H1 (cell line): Measurements from ENCODE around the gene CDC45. TPM values are rescaled to one million over a fixed set of nuclear protein-coding genes. Genes with fewer than 3 reads are reported as not detected.

Experiments
- CTCF ChIA-PET: fragments of 300-600 bp; sonication (Branson Sonifier 250); formaldehyde crosslinking; loops from one replicate; lab custom pipeline; 2021; ENCODE audit not compliant: partially characterized antibody; lab: Charles Lee
- POLR2A ChIA-PET: fragments of 300-600 bp; sonication (Branson Sonifier 250); formaldehyde crosslinking; loops from one replicate; lab custom pipeline; 2021; ENCODE audit warnings: inconsistent platforms; ENCODE audit not compliant: partially characterized antibody; lab: Charles Lee
- DNase-seq, 2 experiments: peaks; one replicate each; pipeline versions ENCODE4 v3.0.0 to v3.0.0-alpha.2; 2010 to 2022; ENCODE audit warnings: low spot score in 2 of 2, low read depth in 1 of 2, mixed read lengths in 1 of 2
- FAIRE-seq: peaks from 2 replicates; lab custom pipeline; 2011; peaks lifted over from hg19 to GRCh38; lab: Jason Lieb, UNC
- H2AFZ ChIP-seq: 2 replicates; pipeline ENCODE4 v1.8.1; 2012; ENCODE audit warnings: low read length, inconsistent platforms
- H2AK5ac ChIP-seq: 2 replicates; pipeline ENCODE4 v1.6.1; 2013; ENCODE audit warnings: low read depth, low read length
- H2BK120ac ChIP-seq: replicated peaks from 2 replicates; pipeline ENCODE3; 2013; ENCODE audit warnings: low read depth, low read length, inconsistent platforms
- H2BK12ac ChIP-seq: 2 replicates; pipeline ENCODE4 v1.6.1; 2013; ENCODE audit warnings: low read depth, low read length
- H2BK15ac ChIP-seq: 2 replicates; pipeline ENCODE4 v1.6.1; 2013; ENCODE audit warnings: low read length
- H2BK20ac ChIP-seq: 2 replicates; pipeline ENCODE4 v1.6.1; 2013; ENCODE audit warnings: low read length
- H2BK5ac ChIP-seq: 2 replicates; pipeline ENCODE4 v1.6.1; 2013; ENCODE audit warnings: low read depth, low read length
- H3K14ac ChIP-seq: 2 replicates; pipeline ENCODE4 v1.6.1; 2013; ENCODE audit warnings: inconsistent platforms; ENCODE audit not compliant: insufficient read length
- H3K18ac ChIP-seq: 2 replicates; pipeline ENCODE4 v1.6.1; 2013; ENCODE audit warnings: low read length; ENCODE audit errors: extremely low read depth
- H3K23ac ChIP-seq: 2 replicates; pipeline ENCODE4 v1.6.1; 2013; ENCODE audit warnings: inconsistent platforms; ENCODE audit not compliant: insufficient read length
- H3K23me2 ChIP-seq: 2 replicates; pipeline ENCODE4 v1.6.1; 2013; ENCODE audit warnings: low read depth, low read length
- H3K27ac ChIP-seq: 2 replicates; pipeline ENCODE4 v1.6.1; 2011; ENCODE audit warnings: low read depth, low read length, inconsistent platforms
- H3K27me3 ChIP-seq, 4 experiments: replicated peaks in 1 of 4; 1 replicate in 1 of 4; 2 replicates in 3 of 4; pipeline versions ENCODE4 v1.6.1 to v1.8.1; 2011 to 2013; ENCODE audit warnings: low read length in 3 of 4, mild to moderate bottlenecking in 3 of 4, inconsistent platforms in 2 of 4, mixed read lengths in 2 of 4, moderate library complexity in 1 of 4; ENCODE audit not compliant: control insufficient read depth in 3 of 4, insufficient read depth in 3 of 4; ENCODE audit errors: extremely low read depth in 1 of 4
- H3K36me3 ChIP-seq, 4 experiments: 2 replicates each; pipeline versions ENCODE4 v1.6.1 to v1.8.1; 2011 to 2013; ENCODE audit warnings: mild to moderate bottlenecking in 4 of 4, low read length in 3 of 4, moderate library complexity in 2 of 4, control low read depth in 1 of 4, inconsistent platforms in 1 of 4; ENCODE audit not compliant: insufficient read depth in 4 of 4, control insufficient read depth in 2 of 4
- H3K4ac ChIP-seq: replicated peaks from 2 replicates; pipeline ENCODE3; 2013; ENCODE audit warnings: low read length, low read depth, mixed read lengths, inconsistent platforms; ENCODE audit not compliant: insufficient read length
- H3K4me1 ChIP-seq, 4 experiments: replicated peaks in 1 of 4; 1 replicate in 1 of 4; 2 replicates in 3 of 4; pipeline versions ENCODE4 v1.6.1 to v1.8.1; 2011 to 2013; ENCODE audit warnings: low read length in 3 of 4, inconsistent platforms in 2 of 4, mixed read lengths in 1 of 4; ENCODE audit not compliant: insufficient read depth in 4 of 4, control insufficient read depth in 3 of 4
- H3K4me2 ChIP-seq, 2 experiments: 2 replicates each; pipeline versions ENCODE4 v1.6.1 to v1.8.1; 2011 to 2013; ENCODE audit warnings: low read depth in 2 of 2, low read length in 2 of 2, control low read depth in 1 of 2, inconsistent platforms in 1 of 2, mild to moderate bottlenecking in 1 of 2; ENCODE audit not compliant: insufficient read depth in 1 of 2
- H3K4me3 ChIP-seq, 4 experiments: fragments of 200-600, 300-600 bp in 1 of 4; sonication (generic), shearing (Covaris generic), sonication (Bioruptor Twin) in 1 of 4; 2 replicates each; pipeline versions ENCODE4 v1.5.1 to v1.8.1; 2011 to 2016; ENCODE audit warnings: low read length in 4 of 4, low read depth in 3 of 4, control low read depth in 2 of 4, inconsistent platforms in 2 of 4, mild to moderate bottlenecking in 2 of 4, mixed read lengths in 1 of 4, moderate library complexity in 1 of 4; ENCODE audit not compliant: insufficient read depth in 2 of 4; ENCODE audit errors: extremely low read depth in 1 of 4
- H3K56ac ChIP-seq: replicated peaks from 2 replicates; pipeline ENCODE3; 2013; ENCODE audit warnings: low read depth, mild to moderate bottlenecking, mixed read lengths, low read length, inconsistent platforms; ENCODE audit not compliant: insufficient read length
- H3K79me1 ChIP-seq: 2 replicates; pipeline ENCODE4 v1.6.1; 2013; ENCODE audit warnings: low read depth, low read length, control low read depth
- H3K79me2 ChIP-seq, 2 experiments: 2 replicates each; pipeline versions ENCODE4 v1.6.1 to v1.8.1; 2012 to 2013; ENCODE audit warnings: low read length in 2 of 2, mild to moderate bottlenecking in 2 of 2, inconsistent platforms in 1 of 2; ENCODE audit not compliant: insufficient read depth in 2 of 2, control insufficient read depth in 1 of 2
- H3K9ac ChIP-seq, 4 experiments: replicated peaks in 1 of 4; 1 replicate in 1 of 4; 2 replicates in 3 of 4; pipeline versions ENCODE4 v1.6.1 to v1.8.1; 2011 to 2013; ENCODE audit warnings: low read depth in 3 of 4, low read length in 3 of 4, control low read depth in 2 of 4, mild to moderate bottlenecking in 2 of 4, moderate library complexity in 2 of 4, inconsistent platforms in 1 of 4; ENCODE audit errors: extremely low read depth in 1 of 4
- H3K9me3 ChIP-seq, 2 experiments: 2 replicates each; pipeline versions ENCODE4 v1.6.1 to v1.8.1; 2012 to 2013; ENCODE audit warnings: mild to moderate bottlenecking in 2 of 2, moderate library complexity in 2 of 2, control low read depth in 1 of 2, inconsistent platforms in 1 of 2, low read depth in 1 of 2, low read length in 1 of 2, mixed read lengths in 1 of 2; ENCODE audit not compliant: insufficient read depth in 2 of 2
- H4K20me1 ChIP-seq, 2 experiments: replicated peaks in 1 of 2; 2 replicates each; pipeline versions ENCODE3 to v1.8.1; 2011 to 2013; ENCODE audit warnings: inconsistent platforms in 2 of 2, low read length in 2 of 2, mild to moderate bottlenecking in 1 of 2; ENCODE audit not compliant: insufficient read depth in 2 of 2, control insufficient read depth in 1 of 2
- H4K5ac ChIP-seq: 2 replicates; pipeline ENCODE4 v1.6.1; 2013; ENCODE audit warnings: low read length, low read depth, mixed read lengths, inconsistent platforms; ENCODE audit not compliant: insufficient read length
- H4K8ac ChIP-seq: 2 replicates; pipeline ENCODE4 v1.8.0; 2013; ENCODE audit warnings: mild to moderate bottlenecking, moderate library complexity, low read length, inconsistent platforms; ENCODE audit not compliant: insufficient read depth; ENCODE audit errors: extremely low read depth
- H4K91ac ChIP-seq: replicated peaks from 2 replicates; pipeline ENCODE3; 2013; ENCODE audit warnings: low read length, mixed read lengths, inconsistent platforms; ENCODE audit not compliant: insufficient read length
- CEBPB ChIP-seq: IDR thresholded peaks from 2 replicates; pipeline ENCODE4 v1.6.1; 2012; ENCODE audit warnings: low read depth, low read length
- CTBP2 ChIP-seq: IDR thresholded peaks from 2 replicates; pipeline ENCODE4 v1.7.0; 2011; ENCODE audit warnings: borderline replicate concordance, mild to moderate bottlenecking, moderate library complexity, mixed read lengths, low read length; ENCODE audit not compliant: insufficient read depth, insufficient read length
- GTF2F1 ChIP-seq: IDR thresholded peaks from 2 replicates; pipeline ENCODE4 v1.6.1; 2012; ENCODE audit warnings: low read depth, low read length, improper control_type of control experiment, borderline replicate concordance
- POLR2A ChIP-seq, 2 experiments: IDR thresholded peaks; 1 replicate in 1 of 2; 2 replicates in 1 of 2; pipeline ENCODE4 v1.6.1; 2011; ENCODE audit warnings: low read depth in 2 of 2, low read length in 2 of 2, mild to moderate bottlenecking in 2 of 2; ENCODE audit errors: control extremely low read depth in 1 of 2
- POLR2AphosphoS5 ChIP-seq: IDR thresholded peaks from 2 replicates; pipeline ENCODE4 v1.6.1; 2011; ENCODE audit warnings: low read depth, low read length
- RNF2 ChIP-seq: fragments of 200-900, 300-1000 bp; sonication (generic); IDR thresholded peaks from 2 replicates; pipeline ENCODE4 v1.7.1; 2016; ENCODE audit warnings: borderline replicate concordance, low read depth, mild to moderate bottlenecking, antibody characterized with exemption, low read length; ENCODE audit not compliant: poor library complexity, severe bottlenecking; ENCODE audit errors: missing control alignments
- WGBS, 2 experiments: shearing (Covaris generic) in 1 of 2; methylation state at CpG; one replicate each; pipeline versions ENCODE4 v1.1.6 to v1.1.7; 2013 to 2015; ENCODE audit warnings: low lambda C conversion rate in 2 of 2, mixed read lengths in 2 of 2, inconsistent platforms in 1 of 2, low coverage in 1 of 2, missing lambda C conversion rate in 1 of 2; ENCODE audit not compliant: insufficient replicate concordance in 2 of 2, insufficient coverage in 1 of 2, insufficient read length in 1 of 2; ENCODE audit errors: extremely low coverage in 1 of 2, missing lambda C conversion rate in 1 of 2; 5-methylcytosine and 5-hydroxymethylcytosine counted together
- polyA plus RNA-seq, 7 experiments: library from polyadenylated mRNA; depleted of rRNA in 3 of 7; stranded (reverse) in 5 of 7; unstranded in 2 of 7; fragments of >200 nt in 5 of 7; fragments of 200-250 nt in 2 of 7; gene quantifications; 1 replicate in 5 of 7; 2 replicates in 1 of 7; 4 replicates in 1 of 7; pipeline versions ENCODE4 v1.2.1 to v1.2.3, GENCODE V29; 2011 to 2013; ENCODE audit warnings: missing spikeins in 2 of 7, mixed read lengths in 2 of 7
- total RNA-seq: library from RNA; stranded (reverse); fragmentation: NEBNext Ultra II Directional; extraction: Animal tissue kit (Norgen Biotek cat#: 25700); gene quantifications from 2 replicates; pipeline ENCODE4 v1.2.1, GENCODE V29; 2021

The CDC45 gene
- total and polyA plus RNA-seq, 2 of the 8 experiments (the other 6 are each of a cell fraction or from before 2014, with no cell fraction given): 31.9 to 37.7 TPM

- Histone ChIP-seq H3K36me3 (no peaks in the 10 kb centered on the region), H2AK5ac (no peak overlapping the region), H3K4me3 (no peak overlapping the region), H3K79me2 (no peaks in the 10 kb centered on the region), H2BK12ac (no peak overlapping the region), H3K23ac (no peak overlapping the region), H2AFZ (peak overlapping the region; percentile 97), H2BK120ac (no peak overlapping the region), H2BK5ac (no peak overlapping the region), H4K5ac (no peak overlapping the region), H3K23me2 (no peaks in the 10 kb centered on the region), H3K4me2 (no peak overlapping the region), H3K18ac (no peak overlapping the region), H3K27me3 (no peaks in the 10 kb centered on the region; a peak in 1 of 7 replicates), H3K9me3 (no peaks in the 10 kb centered on the region), H2BK20ac (no peak overlapping the region), H4K20me1 (no peaks in the 10 kb centered on the region), H3K27ac (no peak overlapping the region), H3K56ac (no peak overlapping the region), H4K8ac (peak overlapping the region; percentile 73), H3K9ac (no peak overlapping the region), H3K14ac (no peak overlapping the region), H3K79me1 (no peaks in the 10 kb centered on the region), H2BK15ac (0 out of 2 replicates have a peak overlapping the region, but pooled peaks have one; percentile 33), H4K91ac (no peak overlapping the region), H3K4ac (no peak overlapping the region), H3K4me1 (peaks cover 0 to 5% (median 2%) of the 10 kb centered on the region in 4 experiments; a peak in 4 of 7 replicates)
- no peak for DNase-seq
- ChIA-PET POLR2A (interaction anchor here (1.0 to 1.4 kb wide), 2 partner anchors 9 to 25 kb away, joined by 3 read pairs; no protein-coding TSS in a partner anchor), CTCF (no interaction called here)
- WGBS, 2 experiments: 88% methylated on average over 5 of the region's 5 CpGs; no CpG with 5 or more reads in 1 of the 2 experiments
- no peak for FAIRE-seq
- TF ChIP-seq CEBPB: no peak
- TF ChIP-seq POLR2AphosphoS5: no peak
- TF ChIP-seq CTBP2: no peak
- TF ChIP-seq RNF2: no peak
- no peak for TF ChIP-seq POLR2A (IDR thresholded peaks at IDR 0.05; ENCODE audit: control extremely low read depth in 1 of 2, low read depth in 2 of 2, low read length in 2 of 2)
- no peak for TF ChIP-seq GTF2F1
These were observed 66.2 kb downstream of the CDC45 start for GRCh38 chr22:19545935-19546207.
